Upper lobe of left lung (tissue), 6 donors: ENCODE data around the gene HIRIP3. TPM values are rescaled to one million over a fixed set of nuclear protein-coding genes. Genes with fewer than 3 reads are reported as not detected.

Experiments used
- ATAC-seq, 2 donors: fragments of 200-7000 bp; cut with Tn5 transposase; one replicate each; pipeline ENCODE4 v1.9.1; 2022; ENCODE audit warnings: mild to moderate bottlenecking in 2 of 2, moderate library complexity in 2 of 2; ENCODE audit not compliant: low FRiP score in 2 of 2
- DNase-seq, 2 donors: peaks; one replicate each; pipeline ENCODE4 v3.0.0-alpha.2; 2019 to 2020
- H3K27ac ChIP-seq, 4 donors: fragments of 200-600 bp; sonication (generic); one replicate each; pipeline ENCODE4 v1.5.1; 2016 to 2019
- H3K27me3 ChIP-seq, 4 donors: fragments of 200-600 bp; sonication (generic); one replicate each; pipeline ENCODE4 v1.5.1; 2017 to 2019
- H3K36me3 ChIP-seq, 4 donors: fragments of 200-600 bp; sonication (generic); one replicate each; pipeline ENCODE4 v1.5.1; 2016 to 2019
- H3K4me1 ChIP-seq, 4 donors: fragments of 200-600 bp; sonication (generic); one replicate each; pipeline ENCODE4 v1.5.1; 2018 to 2019
- H3K4me3 ChIP-seq, 4 donors: fragments of 200-600 bp; sonication (generic); one replicate each; pipeline ENCODE4 v1.5.1; 2017 to 2019; ENCODE audit warnings: mild to moderate bottlenecking in 2 of 4, moderate library complexity in 1 of 4
- H3K9me3 ChIP-seq, 4 donors: fragments of 200-600 bp; sonication (generic); one replicate each; pipeline ENCODE4 v1.5.1; 2018 to 2019
- EP300 ChIP-seq, 4 donors: sonication (generic); formaldehyde crosslinking; IDR thresholded peaks; one replicate each; pipeline ENCODE4 v1.5.1; 2017; ENCODE audit warnings: antibody characterized with exemption in 4 of 4, control low read depth in 2 of 4
- POLR2A ChIP-seq, 4 donors: fragments of 450-650 bp; IDR thresholded peaks; one replicate each; pipeline ENCODE4 v1.5.1; 2016 to 2017; ENCODE audit warnings: antibody characterized with exemption in 4 of 4, mild to moderate bottlenecking in 2 of 4
- POLR2AphosphoS5 ChIP-seq, 2 donors: sonication (generic); formaldehyde crosslinking; IDR thresholded peaks; one replicate each; pipeline ENCODE4 v1.5.1; 2017; ENCODE audit warnings: antibody characterized with exemption in 2 of 2
- WGBS, 2 donors: methylation state at CpG; one replicate each; pipeline ENCODE4 v1.1.5; 2017 to 2018; 5-methylcytosine and 5-hydroxymethylcytosine counted together
- total RNA-seq, 6 donors: library from RNA; depleted of rRNA in 4 of 6; stranded (reverse); fragments of >200 nt in 4 of 6; gene quantifications; one replicate each; pipeline versions ENCODE4 v1.1.0 to v1.2.1, GENCODE V29; 2016 to 2021
- TF ChIP-seq, protein P1 (sequence below), 6 experiments: fragments of 450-650 bp in 4 of 6; fragments of 200-600 bp in 2 of 6; sonication (generic) in 2 of 6; IDR thresholded peaks; one replicate each; pipeline ENCODE4 v1.5.1; 2016 to 2019; ENCODE audit warnings: antibody characterized with exemption in 6 of 6
- donor health status: DM: no; HTN: no; CAD: no; lungs with moderate emphysema.
- donor health status: DM: no; HTN: yes; CAD: no; lungs with severe emphysema.

The HIRIP3 gene
- total RNA-seq, 6 donors from 2014 or later, result 11.5 to 28.2 (median 25.0) TPM

DNA sequence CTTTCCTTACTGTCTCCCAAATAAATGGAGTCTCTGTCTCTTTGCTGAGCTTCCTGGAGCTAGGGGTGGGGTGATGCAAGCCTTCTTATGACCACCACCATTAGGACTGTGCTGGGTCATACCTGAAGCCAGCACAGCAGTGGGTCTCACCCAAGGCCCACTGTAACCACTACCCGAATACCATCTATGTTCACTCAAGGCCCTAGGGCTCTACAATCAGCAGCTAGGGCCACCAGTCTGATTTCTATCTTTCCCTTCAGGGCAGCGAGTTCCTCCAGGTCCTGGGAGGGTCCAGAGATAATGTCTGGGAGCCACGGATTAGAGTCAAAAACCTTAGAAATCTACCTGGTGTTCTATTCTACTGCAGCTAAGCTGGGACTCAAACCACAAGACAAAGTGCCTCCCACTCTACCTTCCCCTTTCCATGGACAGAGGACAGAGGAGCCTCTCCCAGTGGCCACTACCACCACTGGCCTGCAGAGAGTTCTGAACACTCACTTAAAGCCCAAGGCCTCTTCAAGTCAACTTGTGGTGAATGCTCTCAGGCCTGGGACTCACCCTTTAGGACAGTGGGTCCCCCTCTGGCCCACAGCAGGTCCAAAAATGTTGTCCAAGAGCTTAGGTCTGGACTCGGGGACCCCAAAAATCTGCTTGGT lies 44.5 kb downstream of the HIRIP3 start:
- no peaks in the 10 kb centered on the region for H3K36me3 ChIP-seq
- H3K4me3 ChIP-seq, result no peak overlapping the region
- H3K9me3 ChIP-seq, result no peaks in the 10 kb centered on the region
- H3K27me3 ChIP-seq, result no peaks in the 10 kb centered on the region
- no peak for TF ChIP-seq POLR2A (IDR thresholded peaks at IDR 0.05)
- no peak for TF ChIP-seq POLR2AphosphoS5 (IDR thresholded peaks at IDR 0.05)
- TF ChIP-seq EP300 (IDR thresholded peaks at IDR 0.05), result no peak
- TF ChIP-seq, protein P1, sequence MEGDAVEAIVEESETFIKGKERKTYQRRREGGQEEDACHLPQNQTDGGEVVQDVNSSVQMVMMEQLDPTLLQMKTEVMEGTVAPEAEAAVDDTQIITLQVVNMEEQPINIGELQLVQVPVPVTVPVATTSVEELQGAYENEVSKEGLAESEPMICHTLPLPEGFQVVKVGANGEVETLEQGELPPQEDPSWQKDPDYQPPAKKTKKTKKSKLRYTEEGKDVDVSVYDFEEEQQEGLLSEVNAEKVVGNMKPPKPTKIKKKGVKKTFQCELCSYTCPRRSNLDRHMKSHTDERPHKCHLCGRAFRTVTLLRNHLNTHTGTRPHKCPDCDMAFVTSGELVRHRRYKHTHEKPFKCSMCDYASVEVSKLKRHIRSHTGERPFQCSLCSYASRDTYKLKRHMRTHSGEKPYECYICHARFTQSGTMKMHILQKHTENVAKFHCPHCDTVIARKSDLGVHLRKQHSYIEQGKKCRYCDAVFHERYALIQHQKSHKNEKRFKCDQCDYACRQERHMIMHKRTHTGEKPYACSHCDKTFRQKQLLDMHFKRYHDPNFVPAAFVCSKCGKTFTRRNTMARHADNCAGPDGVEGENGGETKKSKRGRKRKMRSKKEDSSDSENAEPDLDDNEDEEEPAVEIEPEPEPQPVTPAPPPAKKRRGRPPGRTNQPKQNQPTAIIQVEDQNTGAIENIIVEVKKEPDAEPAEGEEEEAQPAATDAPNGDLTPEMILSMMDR (IDR thresholded peaks at IDR 0.05), result no peak
- ATAC-seq (no peak), DNase-seq (no peak)
- no peaks in the 10 kb centered on the region for H3K4me1 ChIP-seq
- no peak overlapping the region for H3K27ac ChIP-seq
- 91 to 100% methylated on average over 2 to 4 of the region's 4 CpGs for WGBS, 2 donors

DNA sequence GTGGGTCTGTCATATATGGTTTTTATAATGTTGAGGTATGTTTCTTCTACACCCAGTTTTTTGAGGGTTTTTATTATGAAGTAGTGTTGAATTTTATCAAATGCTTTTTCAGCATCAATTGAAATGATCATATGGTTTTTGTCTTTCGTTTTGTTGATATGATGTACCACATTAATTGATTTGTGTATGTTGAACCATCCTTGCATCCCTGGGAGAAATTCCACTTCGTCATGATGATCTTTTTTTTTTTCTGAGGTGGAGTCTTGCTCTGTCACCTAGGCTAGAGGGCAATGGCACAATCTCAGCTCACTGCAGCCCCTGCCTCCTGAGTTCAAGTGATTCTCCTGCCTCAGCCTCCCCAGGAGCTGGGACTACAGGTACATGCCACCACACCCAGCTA lies 47.5 kb downstream of the HIRIP3 start:
- H3K27ac ChIP-seq, result no peak overlapping the region
- TF ChIP-seq, protein P1 (IDR thresholded peaks at IDR 0.05), result no peak
- TF ChIP-seq POLR2A (IDR thresholded peaks at IDR 0.05) (no peak), POLR2AphosphoS5 (IDR thresholded peaks at IDR 0.05) (no peak), EP300 (IDR thresholded peaks at IDR 0.05) (no peak)
- H3K4me3 ChIP-seq, result no peak overlapping the region
- no peaks in the 10 kb centered on the region for H3K27me3 ChIP-seq
- 77 to 78% methylated on average over 2 of the region's 2 CpGs for WGBS, 2 donors
- H3K9me3 ChIP-seq, result no peaks in the 10 kb centered on the region
- DNase-seq (no peak), ATAC-seq (no peak)
- H3K4me1 ChIP-seq, result peaks cover 0 to 5% (median 0%) of the 10 kb centered on the region in 4 donors
- no peaks in the 10 kb centered on the region for H3K36me3 ChIP-seq

DNA sequence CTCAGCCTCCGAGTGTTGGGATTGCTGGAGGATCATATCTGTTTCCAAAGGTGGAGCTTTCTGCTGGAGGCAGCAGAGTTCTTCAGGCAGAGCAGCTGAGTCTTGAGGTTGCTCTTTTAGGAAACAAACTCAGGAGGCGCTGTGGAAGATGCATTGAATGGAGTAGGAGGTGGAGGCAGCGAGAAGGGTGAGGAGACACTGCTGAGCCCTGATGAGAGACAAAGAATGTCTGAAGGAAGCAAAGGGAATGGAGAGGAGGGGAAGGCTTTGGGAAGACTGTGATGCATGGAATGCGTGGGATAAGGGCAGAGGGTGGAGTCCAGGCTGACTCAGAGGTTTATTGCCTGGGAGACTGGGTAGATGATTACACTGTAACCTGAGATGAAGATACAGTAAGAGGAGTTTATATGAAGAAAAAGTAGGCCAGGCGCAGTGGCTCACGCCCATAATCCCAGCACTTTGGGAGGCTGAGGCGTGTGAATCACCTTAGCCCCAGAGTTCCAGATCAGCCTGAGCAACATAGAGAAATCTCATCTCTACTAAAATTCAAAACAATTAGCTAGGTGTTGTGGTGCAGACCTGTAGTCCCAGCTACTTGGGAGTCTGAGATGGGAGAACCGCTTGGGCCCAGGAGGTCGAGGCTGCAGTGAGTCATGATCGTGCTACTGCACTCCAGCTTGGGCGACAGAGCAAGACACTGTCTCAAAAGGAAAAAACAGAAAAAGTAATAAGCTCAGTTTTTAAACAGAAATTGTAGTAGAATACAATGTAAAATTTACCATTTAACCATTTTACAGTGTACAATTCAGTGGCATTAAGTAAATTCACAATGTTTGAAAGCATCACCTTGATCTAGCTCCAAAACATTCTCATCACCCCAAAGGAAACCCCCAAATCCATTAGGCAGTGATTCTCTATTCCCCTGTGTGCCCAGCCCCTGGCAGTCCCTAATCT lies 51.3 kb downstream of the HIRIP3 start:
- peak overlapping the region in 1 of 4 donors; percentile 4 for H3K27ac ChIP-seq
- peak; percentile 87 to 98 for ATAC-seq
- DNase-seq, result peak in 1 of 2 donors; percentile 26

More for the DNA sequence above, 51.3 kb downstream of the HIRIP3 start:
- TF ChIP-seq EP300 (IDR thresholded peaks at IDR 0.05), result no peak
- no peak for TF ChIP-seq POLR2AphosphoS5 (IDR thresholded peaks at IDR 0.05)
- TF ChIP-seq, protein P1 (IDR thresholded peaks at IDR 0.05), result no peak
- TF ChIP-seq POLR2A (IDR thresholded peaks at IDR 0.05), result no peak
- Histone ChIP-seq H3K36me3 (no peaks in the 10 kb centered on the region), H3K9me3 (no peaks in the 10 kb centered on the region), H3K27me3 (no peaks in the 10 kb centered on the region), H3K4me1 (peaks cover 0 to 5% (median 0%) of the 10 kb centered on the region in 4 donors), H3K4me3 (no peak overlapping the region)
- 65 to 68% methylated on average over 11 of the region's 11 CpGs for WGBS, 2 donors

Other genes starting within 250 kb of the HIRIP3 start
- gene C16orf54, start 249.6 kb downstream of the HIRIP3 start, total RNA-seq, result 10 to 100 TPM in 3 of 6 donors, 1 to 10 TPM in 3; 2.4 to 17.3 (median 7.5) TPM
- gene ZG16, start 217.4 kb downstream of the HIRIP3 start, total RNA-seq, result under 1 TPM in 1 of 6 donors, not detected in 5; 0.11 TPM
- gene KIF22, start 204.9 kb downstream of the HIRIP3 start, total RNA-seq, result 10 to 100 TPM in 5 of 6 donors, 1 to 10 TPM in 1; 9.1 to 43.5 (median 26.6) TPM
- gene MAZ, start 189.1 kb downstream of the HIRIP3 start, total RNA-seq, result 100 to 1,000 TPM in 5 of 6 donors, 10 to 100 TPM in 1; 83.7 to 232 (median 165) TPM
- gene PRRT2, start 183.4 kb downstream of the HIRIP3 start, total RNA-seq, result 10 to 100 TPM in 2 of 6 donors, 1 to 10 TPM in 4; 1.4 to 13.6 (median 2.5) TPM
- 10 to 100 TPM; 22.6 to 49.5 (median 34.6) TPM for gene PAGR1, start 179.5 kb downstream of the HIRIP3 start, total RNA-seq
- 100 to 1,000 TPM; 260 to 411 (median 312) TPM for gene MVP, start 175.2 kb downstream of the HIRIP3 start, total RNA-seq
- 100 to 1,000 TPM in 1 of 6 donors, 10 to 100 TPM in 5; 60.3 to 119 (median 94.4) TPM for gene CDIPT, start 132.4 kb downstream of the HIRIP3 start, total RNA-seq
- 10 to 100 TPM in 3 of 6 donors, 1 to 10 TPM in 3; 4.2 to 13.5 (median 8.2) TPM for gene SEZ6L2, start 96.1 kb downstream of the HIRIP3 start, total RNA-seq
- gene ASPHD1, start 95.1 kb downstream of the HIRIP3 start, total RNA-seq, result 1 to 10 TPM in 4 of 6 donors, under 1 TPM in 1, not detected in 1; 0.78 to 4.2 (median 2.4) TPM
- gene KCTD13, start 69.4 kb downstream of the HIRIP3 start, total RNA-seq, result 10 to 100 TPM; 15.5 to 71.2 (median 24.4) TPM
- 100 to 1,000 TPM in 5 of 6 donors, 10 to 100 TPM in 1; 95.4 to 187 (median 139) TPM for gene TMEM219, start 33.5 kb downstream of the HIRIP3 start, total RNA-seq
- 100 to 1,000 TPM in 2 of 6 donors, 10 to 100 TPM in 4; 70.2 to 195 (median 81.5) TPM for gene TAOK2, start 21.7 kb downstream of the HIRIP3 start, total RNA-seq
- 10 to 100 TPM; 29.5 to 82.8 (median 55.7) TPM for gene INO80E, start 624 bp upstream of the HIRIP3 start, total RNA-seq
- gene DOC2A, start 15.4 kb upstream of the HIRIP3 start, total RNA-seq, result 10 to 100 TPM in 1 of 6 donors, 1 to 10 TPM in 5; 1.2 to 11.0 (median 6.5) TPM
- not detected for gene C16orf92, start 27.6 kb upstream of the HIRIP3 start, total RNA-seq
- under 1 TPM in 1 of 6 donors, not detected in 5; 0.14 TPM for gene TLCD3B, start 35.7 kb upstream of the HIRIP3 start, total RNA-seq
- 100 to 1,000 TPM; 303 to 964 (median 731) TPM for gene ALDOA, start 70.1 kb upstream of the HIRIP3 start, total RNA-seq
- gene PPP4C, start 80.4 kb upstream of the HIRIP3 start, total RNA-seq, result 10 to 100 TPM; 44.4 to 99.4 (median 80.0) TPM
- 1 to 10 TPM in 5 of 6 donors, under 1 TPM in 1; 0.69 to 9.4 (median 1.4) TPM for gene TBX6, start 96.3 kb upstream of the HIRIP3 start, total RNA-seq
- 100 to 1,000 TPM in 4 of 6 donors, 10 to 100 TPM in 2; 81.5 to 228 (median 116) TPM for gene YPEL3, start 100.6 kb upstream of the HIRIP3 start, total RNA-seq
- 10 to 100 TPM in 2 of 6 donors, 1 to 10 TPM in 4; 1.1 to 17.8 (median 5.4) TPM for gene GDPD3, start 117.9 kb upstream of the HIRIP3 start, total RNA-seq
- 100 to 1,000 TPM in 2 of 6 donors, 10 to 100 TPM in 4; 48.9 to 120 (median 76.0) TPM for gene MAPK3, start 127.6 kb upstream of the HIRIP3 start, total RNA-seq
- 100 to 1,000 TPM in 1 of 6 donors, 10 to 100 TPM in 5; 42.2 to 159 (median 80.3) TPM for gene CORO1A, start 188.0 kb upstream of the HIRIP3 start, total RNA-seq
- 100 to 1,000 TPM in 3 of 6 donors, 10 to 100 TPM in 3; 58.0 to 173 (median 100) TPM for gene BOLA2B, start 198.0 kb upstream of the HIRIP3 start, total RNA-seq
- gene SLX1A, start 198.3 kb upstream of the HIRIP3 start, total RNA-seq, result 100 to 1,000 TPM in 1 of 6 donors, 10 to 100 TPM in 5; 38.6 to 127 (median 63.6) TPM
- 10 to 100 TPM in 5 of 6 donors, 1 to 10 TPM in 1; 9.6 to 69.1 (median 20.0) TPM for gene SULT1A3, start 203.6 kb upstream of the HIRIP3 start, total RNA-seq